Loucy (cell line): ENCODE results near the gene ZNF785.
A peak's percentile ranks its signal among the peaks of the same experiment; 100 is the strongest.

Experiments used
- H2AFZ ChIP-seq: fragments of 200-600 bp; sonication (generic); 2 replicates; pipeline ENCODE4 v1.6.0; 2016; ENCODE audit warnings: antibody characterized with exemption, mild to moderate bottlenecking, low read length, moderate library complexity
- H3F3A ChIP-seq: fragments of 200-600 bp; 2 replicates; pipeline ENCODE4 v1.6.0; 2016; ENCODE audit warnings: antibody characterized with exemption, low read depth, mild to moderate bottlenecking
- H3K27me3 ChIP-seq: fragments of 200-600 bp; sonication (generic); 2 replicates; pipeline ENCODE4 v1.6.1; 2014; ENCODE audit warnings: low read length, mild to moderate bottlenecking; ENCODE audit not compliant: insufficient read depth, poor library complexity, severe bottlenecking
- H3K36me3 ChIP-seq: fragments of 200-600 bp; sonication (generic); 2 replicates; pipeline ENCODE4 v1.6.1; 2016; ENCODE audit warnings: low read length; ENCODE audit not compliant: insufficient read depth
- H3K4me1 ChIP-seq: fragments of 200-600 bp; sonication (generic); 2 replicates; pipeline ENCODE4 v1.5.1; 2014; ENCODE audit warnings: low read length, mild to moderate bottlenecking; ENCODE audit not compliant: insufficient read depth, poor library complexity, severe bottlenecking
- H3K4me2 ChIP-seq: fragments of 200-600 bp; sonication (generic); 2 replicates; pipeline ENCODE4 v1.6.0; 2014; ENCODE audit warnings: antibody characterized with exemption, low read length, low read depth, mild to moderate bottlenecking; ENCODE audit not compliant: poor library complexity, severe bottlenecking
- H3K4me3 ChIP-seq: fragments of 200-600 bp; sonication (generic); 2 replicates; pipeline ENCODE4 v1.5.1; 2014; ENCODE audit warnings: low read length, mild to moderate bottlenecking, mixed read lengths; ENCODE audit not compliant: poor library complexity, severe bottlenecking
- H3K79me2 ChIP-seq: fragments of 200-600 bp; sonication (generic); 2 replicates; pipeline ENCODE4 v1.6.1; 2014; ENCODE audit warnings: low read length; ENCODE audit not compliant: insufficient read depth
- H3K9ac ChIP-seq: fragments of 200-600 bp; sonication (generic); 2 replicates; pipeline ENCODE4 v1.6.0; 2014; ENCODE audit warnings: mild to moderate bottlenecking, low read depth, low read length, moderate library complexity; ENCODE audit not compliant: poor library complexity, severe bottlenecking
- H3K9me2 ChIP-seq: fragments of 200-600 bp; sonication (generic); replicated peaks from 2 replicates; pipeline ENCODE4 v1.6.1; 2016; ENCODE audit warnings: low read depth, low read length, mixed read lengths
- H3K9me3 ChIP-seq: fragments of 200-600 bp; sonication (generic); 2 replicates; pipeline ENCODE4 v1.6.1; 2014; ENCODE audit warnings: mild to moderate bottlenecking, antibody characterized with exemption, low read length, low read depth; ENCODE audit not compliant: insufficient read depth
- H4K20me1 ChIP-seq: fragments of 200-600 bp; sonication (generic); 2 replicates; pipeline ENCODE4 v1.6.0; 2014; ENCODE audit warnings: antibody characterized with exemption, low read length, mild to moderate bottlenecking; ENCODE audit not compliant: insufficient read depth, poor library complexity, severe bottlenecking
- EZH2phosphoT487 ChIP-seq: fragments of 200-600 bp; IDR thresholded peaks from 2 replicates; pipeline ENCODE4 v1.6.1; 2018; ENCODE audit warnings: antibody characterized with exemption, mild to moderate bottlenecking, moderate library complexity, borderline replicate concordance
- TF ChIP-seq, protein P1 (sequence below): fragments of 200-600 bp; sonication (generic); conservative IDR thresholded peaks from 2 replicates; pipeline ENCODE4 v1.5.1; 2014; ENCODE audit warnings: mild to moderate bottlenecking, antibody characterized with exemption, low read length

ZNF785 gene

DNA sequence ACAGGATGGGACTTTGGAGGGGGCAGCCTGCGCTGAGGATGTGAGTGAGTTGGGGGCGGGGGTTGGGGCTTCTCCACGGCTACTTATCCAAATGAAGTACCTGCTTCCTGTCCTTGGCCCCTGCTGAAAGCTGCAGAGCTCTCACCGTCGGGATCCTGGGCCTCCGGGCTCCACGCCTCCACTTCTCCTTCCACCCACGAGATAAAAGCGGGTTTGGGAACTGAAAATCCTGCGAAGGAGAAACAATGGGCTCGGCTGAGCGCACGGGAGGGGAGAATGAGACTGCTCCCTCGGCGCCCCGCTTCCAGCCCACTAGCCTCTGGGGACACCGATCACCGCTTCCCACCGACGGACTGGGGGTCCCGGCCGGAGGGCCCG, 486 bp downstream of the ZNF785 start:
- peaks cover 3% of the 10 kb centered on the region for H3K27me3 ChIP-seq
- peaks cover 26% of the 10 kb centered on the region for H3K4me1 ChIP-seq
- H3K4me3 ChIP-seq = peak overlapping the region; percentile 95
- no peaks in the 10 kb centered on the region for H3K9me2 ChIP-seq
- peaks cover 77% of the 10 kb centered on the region for H3K79me2 ChIP-seq
- H2AFZ ChIP-seq = peak overlapping the region; percentile 79
- peaks cover 4% of the 10 kb centered on the region for H4K20me1 ChIP-seq
- H3K4me2 ChIP-seq = peak overlapping the region; percentile 81
- H3K9me3 ChIP-seq = no peaks in the 10 kb centered on the region
- TF ChIP-seq EZH2phosphoT487 = no peak
- TF ChIP-seq, protein P1, sequence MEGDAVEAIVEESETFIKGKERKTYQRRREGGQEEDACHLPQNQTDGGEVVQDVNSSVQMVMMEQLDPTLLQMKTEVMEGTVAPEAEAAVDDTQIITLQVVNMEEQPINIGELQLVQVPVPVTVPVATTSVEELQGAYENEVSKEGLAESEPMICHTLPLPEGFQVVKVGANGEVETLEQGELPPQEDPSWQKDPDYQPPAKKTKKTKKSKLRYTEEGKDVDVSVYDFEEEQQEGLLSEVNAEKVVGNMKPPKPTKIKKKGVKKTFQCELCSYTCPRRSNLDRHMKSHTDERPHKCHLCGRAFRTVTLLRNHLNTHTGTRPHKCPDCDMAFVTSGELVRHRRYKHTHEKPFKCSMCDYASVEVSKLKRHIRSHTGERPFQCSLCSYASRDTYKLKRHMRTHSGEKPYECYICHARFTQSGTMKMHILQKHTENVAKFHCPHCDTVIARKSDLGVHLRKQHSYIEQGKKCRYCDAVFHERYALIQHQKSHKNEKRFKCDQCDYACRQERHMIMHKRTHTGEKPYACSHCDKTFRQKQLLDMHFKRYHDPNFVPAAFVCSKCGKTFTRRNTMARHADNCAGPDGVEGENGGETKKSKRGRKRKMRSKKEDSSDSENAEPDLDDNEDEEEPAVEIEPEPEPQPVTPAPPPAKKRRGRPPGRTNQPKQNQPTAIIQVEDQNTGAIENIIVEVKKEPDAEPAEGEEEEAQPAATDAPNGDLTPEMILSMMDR = no peak
- H3K9ac ChIP-seq = peak overlapping the region; percentile 98
- H3F3A ChIP-seq = no peaks in the 10 kb centered on the region
- no peaks in the 10 kb centered on the region for H3K36me3 ChIP-seq

DNA sequence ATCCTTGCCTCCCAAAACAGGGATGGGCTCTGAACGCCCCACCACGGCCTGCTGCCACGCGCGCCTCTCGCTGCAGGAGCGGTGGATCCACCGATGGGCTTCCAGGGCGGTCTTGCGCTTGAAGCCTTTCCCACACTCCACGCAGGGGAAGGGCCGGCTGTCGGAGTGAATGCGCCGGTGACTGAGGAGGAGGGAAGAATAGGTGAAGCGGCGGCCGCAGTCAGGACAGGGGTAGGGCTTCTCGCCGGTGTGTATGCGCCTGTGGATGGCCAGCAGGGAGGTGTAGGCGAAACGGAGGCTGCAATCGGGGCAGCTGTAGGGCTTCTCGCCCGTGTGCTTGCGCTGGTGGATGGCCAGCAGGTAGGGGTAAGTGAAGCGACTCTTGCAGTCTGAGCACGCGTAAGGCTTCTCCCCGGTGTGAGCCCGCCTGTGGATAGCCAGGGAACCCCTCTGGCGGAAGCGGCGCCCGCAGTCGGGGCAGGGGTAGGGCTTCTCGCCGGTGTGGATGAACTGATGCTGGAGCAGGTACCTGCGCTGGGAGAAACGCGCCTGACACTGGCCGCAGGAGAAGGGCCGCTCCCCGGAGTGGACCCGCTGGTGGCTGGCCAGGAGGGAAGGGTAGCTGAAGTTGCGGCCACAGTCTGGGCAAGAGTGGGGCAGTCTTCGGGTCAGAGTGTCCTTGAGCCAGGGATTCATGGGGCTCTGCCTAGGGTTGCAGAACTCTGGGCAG, 2.7 kb downstream of the ZNF785 start:
- Histone ChIP-seq H3K9ac (no peak overlapping the region), H4K20me1 (peaks cover 4% of the 10 kb centered on the region), H3K36me3 (no peaks in the 10 kb centered on the region), H3K27me3 (peaks cover 3% of the 10 kb centered on the region), H3F3A (no peaks in the 10 kb centered on the region), H3K4me3 (no peak overlapping the region), H3K9me2 (no peaks in the 10 kb centered on the region), H3K4me1 (peaks cover 28% of the 10 kb centered on the region), H3K4me2 (peak overlapping the region; percentile 42), H2AFZ (no peak overlapping the region), H3K79me2 (peaks cover 66% of the 10 kb centered on the region), H3K9me3 (no peaks in the 10 kb centered on the region)
- TF ChIP-seq, protein P1 = no peak
- no peak for TF ChIP-seq EZH2phosphoT487

DNA sequence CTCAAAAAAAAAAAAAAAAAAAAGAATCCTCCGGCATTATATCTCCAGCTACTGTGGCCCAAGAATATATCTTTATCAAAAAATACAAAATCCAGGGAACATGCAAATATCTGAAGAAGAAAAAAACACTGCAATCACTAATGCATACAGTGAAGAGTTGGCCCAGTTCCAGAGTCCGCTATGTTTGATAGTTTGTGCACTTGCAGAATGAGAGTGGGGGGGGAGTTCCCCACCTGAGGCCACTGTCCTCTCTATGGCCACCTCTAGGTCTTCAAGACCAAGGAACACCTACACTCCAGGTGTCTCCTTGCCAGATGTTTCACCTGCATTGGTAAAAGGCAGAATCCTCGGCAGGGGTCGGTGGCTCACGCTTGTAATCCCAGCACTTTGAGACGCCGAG, 4.0 kb downstream of the ZNF785 start:
- peaks cover 3% of the 10 kb centered on the region for H3K27me3 ChIP-seq
- peaks cover 21% of the 10 kb centered on the region for H3K4me1 ChIP-seq
- no peak overlapping the region for H3K9ac ChIP-seq
- peaks cover 4% of the 10 kb centered on the region for H4K20me1 ChIP-seq
- no peak for TF ChIP-seq EZH2phosphoT487
- no peaks in the 10 kb centered on the region for H3K9me2 ChIP-seq
- peak overlapping the region; percentile 42 for H3K4me2 ChIP-seq
- peaks cover 53% of the 10 kb centered on the region for H3K79me2 ChIP-seq
- H3K4me3 ChIP-seq = no peak overlapping the region
- H3K9me3 ChIP-seq = no peaks in the 10 kb centered on the region
- H3F3A ChIP-seq = no peaks in the 10 kb centered on the region
- no peaks in the 10 kb centered on the region for H3K36me3 ChIP-seq
- no peak overlapping the region for H2AFZ ChIP-seq

DNA sequence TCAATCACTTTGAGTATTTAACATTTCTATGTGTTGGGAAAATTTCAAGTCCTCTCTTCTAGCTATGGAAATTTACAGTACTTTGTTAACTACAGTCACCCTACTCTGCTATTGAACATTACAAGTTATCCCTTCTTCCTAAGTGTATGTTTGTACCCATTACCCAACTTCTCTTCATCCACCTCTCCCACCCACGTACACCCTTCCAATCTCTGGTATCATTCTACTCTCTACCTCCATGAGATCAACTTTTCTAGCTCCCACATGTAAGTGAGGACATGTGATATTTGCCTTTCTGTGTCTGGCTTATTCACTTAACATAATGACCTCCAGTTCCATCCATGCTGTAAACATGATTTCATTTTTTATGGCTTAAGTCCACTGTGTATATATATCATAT, 10.8 kb downstream of the ZNF785 start:
- Histone ChIP-seq H3K9me2 (no peaks in the 10 kb centered on the region), H3K9ac (no peak overlapping the region), H3K4me1 (peaks cover 23% of the 10 kb centered on the region), H3K36me3 (no peaks in the 10 kb centered on the region), H2AFZ (no peak overlapping the region), H3K27me3 (no peaks in the 10 kb centered on the region), H4K20me1 (no peaks in the 10 kb centered on the region), H3K4me2 (peak overlapping the region; percentile 29), H3K79me2 (peaks cover 21% of the 10 kb centered on the region), H3K4me3 (no peak overlapping the region), H3F3A (no peaks in the 10 kb centered on the region), H3K9me3 (no peaks in the 10 kb centered on the region)
- TF ChIP-seq, protein P1 = no peak
- no peak for TF ChIP-seq EZH2phosphoT487
